ENCODE measurements around the gene DFFB. TPM values are rescaled to one million over a fixed set of nuclear protein-coding genes. Genes with fewer than 3 reads are reported as not detected.

Gene DFFB
- total RNA-seq, 3 donors from 2014 or later: 7.6 to 9.2 (median 8.4) TPM

GRCh38 chr1:3874736-3875135, 17.5 kb downstream of the DFFB start:
- no peak for TF ChIP-seq CTCF (IDR thresholded peaks at IDR 0.05)
- DNase-seq (no peak), ATAC-seq (no peak)
- H3K4me3 ChIP-seq: no peak overlapping the region
- H3K9me3 ChIP-seq: peaks cover 5% of the 10 kb centered on the region
- intact Hi-C loops (cut with DNase I, micrococcal nuclease): no loop called here
- no peaks in the 10 kb centered on the region for H3K4me1 ChIP-seq (ENCODE audit: low read depth)
- no peaks in the 10 kb centered on the region for H3K36me3 ChIP-seq (ENCODE audit: low read depth)

DNA sequence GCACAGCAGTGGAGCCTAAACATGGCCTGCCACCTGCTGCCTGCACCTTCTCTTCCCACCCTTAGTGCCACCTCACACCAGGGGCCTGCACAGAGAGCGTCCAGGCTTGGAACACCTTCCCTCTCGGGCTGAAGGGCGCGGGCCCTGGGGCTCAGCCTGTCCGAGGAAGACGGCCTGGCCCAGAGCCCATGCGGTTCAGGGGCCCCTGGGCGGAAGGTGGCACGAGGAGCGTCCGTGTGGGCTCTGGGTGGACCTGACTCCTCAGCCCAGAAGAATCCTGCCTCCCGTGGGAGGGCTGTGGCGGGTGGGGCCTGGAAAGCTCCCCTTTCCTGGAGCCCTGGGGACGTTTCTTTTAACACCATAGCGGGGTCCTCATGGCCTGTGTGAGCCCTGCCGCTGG, 19.4 kb downstream of the DFFB start:
- TF ChIP-seq CTCF (IDR thresholded peaks at IDR 0.05): no peak
- peaks cover 5% of the 10 kb centered on the region for H3K9me3 ChIP-seq
- H3K4me1 ChIP-seq (ENCODE audit: low read depth): no peaks in the 10 kb centered on the region
- no peaks in the 10 kb centered on the region for H3K36me3 ChIP-seq (ENCODE audit: low read depth)
- no peak for ATAC-seq
- no peak overlapping the region for H3K4me3 ChIP-seq
- DNase-seq: no peak
- intact Hi-C loops (cut with DNase I, micrococcal nuclease): no loop called here

DNA sequence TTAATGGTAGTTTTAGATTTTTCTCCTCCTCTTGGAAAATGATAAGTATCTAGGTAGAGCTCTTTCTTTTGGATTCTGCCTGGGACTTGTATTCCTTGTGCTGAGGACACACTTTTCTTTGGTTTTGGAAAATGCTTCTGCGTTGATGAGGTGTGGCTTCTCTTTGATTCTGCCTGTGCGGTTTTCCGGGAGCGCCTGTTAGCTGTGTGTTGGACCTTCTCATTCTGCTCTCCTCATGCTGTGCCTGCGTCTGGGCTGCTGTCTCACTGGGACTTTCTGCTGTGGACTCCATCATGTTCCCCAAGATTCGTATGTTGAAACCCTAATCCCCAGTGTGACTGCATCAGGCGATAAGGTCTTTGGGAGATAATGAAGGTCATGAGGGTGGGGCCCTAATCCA, 21.8 kb downstream of the DFFB start:
- H3K4me3 ChIP-seq: no peak overlapping the region
- no peaks in the 10 kb centered on the region for H3K36me3 ChIP-seq (ENCODE audit: low read depth)
- ATAC-seq (no peak), DNase-seq (peak in 1 of 3 donors; percentile 0)
- no peak for TF ChIP-seq CTCF (IDR thresholded peaks at IDR 0.05)
- no peaks in the 10 kb centered on the region for H3K4me1 ChIP-seq (ENCODE audit: low read depth)
- peaks cover 5% of the 10 kb centered on the region for H3K9me3 ChIP-seq
- intact Hi-C loops (cut with DNase I, micrococcal nuclease): no loop called here

DNA sequence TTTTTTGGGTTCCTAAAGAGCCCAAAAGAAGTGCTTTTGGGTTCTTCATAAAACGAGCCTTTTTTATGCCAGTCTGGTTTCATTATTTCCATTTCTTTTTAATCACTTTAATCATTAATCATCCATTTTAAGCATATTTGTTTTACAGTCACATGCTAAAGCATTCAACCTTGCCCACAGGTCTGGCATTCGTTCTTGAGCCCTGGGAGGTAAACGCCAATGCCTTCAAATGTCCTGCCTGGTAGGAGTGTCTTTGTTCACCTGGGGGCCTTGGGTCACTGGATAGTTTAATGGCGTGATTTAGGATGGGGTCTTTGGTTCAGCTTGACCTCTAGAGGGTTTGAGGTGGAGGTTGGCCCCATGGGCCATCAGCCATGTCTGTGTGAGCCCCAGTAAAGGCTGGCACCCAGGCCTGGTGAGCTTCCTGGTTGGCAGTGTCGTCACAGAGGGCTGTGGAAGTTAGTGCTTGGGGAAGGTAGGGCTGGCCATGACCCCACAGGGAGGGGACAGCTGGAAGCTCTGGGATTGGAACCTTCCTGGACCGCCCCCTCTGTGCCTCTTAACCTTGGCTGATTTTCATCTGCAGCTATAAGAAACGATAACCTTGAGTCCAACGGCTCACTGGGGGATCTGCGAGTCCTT, 22.6 kb downstream of the DFFB start:
- no peak for DNase-seq
- H3K36me3 ChIP-seq (ENCODE audit: low read depth): no peaks in the 10 kb centered on the region
- intact Hi-C loops (cut with DNase I, micrococcal nuclease): no loop called here
- no peaks in the 10 kb centered on the region for H3K4me1 ChIP-seq (ENCODE audit: low read depth)
- no peak for ATAC-seq
- no peak for TF ChIP-seq CTCF (IDR thresholded peaks at IDR 0.05)
- peaks cover 5% of the 10 kb centered on the region for H3K9me3 ChIP-seq
- H3K4me3 ChIP-seq: no peak overlapping the region

- intact Hi-C loops (cut with DNase I, micrococcal nuclease): no loop called here
- Histone ChIP-seq H3K9me3 (peaks cover 5% of the 10 kb centered on the region), H3K4me3 (no peak overlapping the region), H3K36me3 (ENCODE audit: low read depth) (no peaks in the 10 kb centered on the region), H3K4me1 (ENCODE audit: low read depth) (no peaks in the 10 kb centered on the region)
- ATAC-seq: no peak
- TF ChIP-seq CTCF (IDR thresholded peaks at IDR 0.05): no peak
- peak in 1 of 3 donors; percentile 6 for DNase-seq
Observed at GRCh38 chr1:3880429-3881192, 23.3 kb downstream of the DFFB start.
